GM21619 (cell line): ENCODE measurements around the gene NR2E3.

Experiments
- ATAC-seq: cut with Tn5 transposase; IDR thresholded peaks from one replicate; pipeline ENCODE4 v1.9.1; 2021; ENCODE audit not compliant: unreplicated experiment

NR2E3 gene

GRCh38 chr15:71790081-71790480 lies 20.3 kb upstream of the NR2E3 start:
- no peak for ATAC-seq

DNA sequence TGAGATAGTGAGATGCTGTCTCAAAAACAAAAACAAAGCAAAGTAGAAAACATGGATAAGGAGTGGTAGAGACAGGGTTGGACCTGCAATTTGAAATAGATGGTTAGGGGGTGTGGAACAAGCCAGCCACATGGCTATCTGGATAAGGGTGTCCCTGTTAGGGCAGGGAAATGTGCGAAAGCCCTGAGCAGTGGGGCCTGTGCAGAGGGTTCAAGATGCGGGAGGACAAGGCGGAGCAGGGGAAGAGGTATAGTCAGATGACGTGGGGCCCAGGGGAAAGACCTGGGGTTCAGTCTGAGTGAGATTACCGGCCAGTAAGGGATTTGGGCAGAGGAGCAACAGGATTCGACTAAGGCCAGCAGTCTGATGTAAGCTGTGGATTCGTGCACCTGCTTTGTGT lies 18.4 kb upstream of the NR2E3 start:
- ATAC-seq: no peak

DNA sequence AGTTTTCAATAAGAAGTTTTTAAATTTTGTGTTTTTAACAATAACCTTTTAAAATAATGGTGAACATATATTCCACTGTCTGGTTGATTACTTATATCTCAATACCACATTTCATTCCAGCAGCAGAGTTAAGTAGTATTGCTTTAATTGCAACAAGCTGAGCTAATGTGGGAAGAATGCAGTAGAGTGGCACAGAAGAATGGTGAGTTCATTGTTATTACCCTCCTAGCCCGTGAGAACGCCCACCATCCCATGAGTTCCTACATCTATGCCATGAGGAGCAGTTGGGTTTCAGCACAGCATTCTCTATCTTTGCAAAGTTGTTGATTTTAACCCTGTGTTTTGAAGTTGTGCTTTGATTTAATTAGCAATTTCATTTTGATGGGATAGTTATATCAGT lies 17.8 kb upstream of the NR2E3 start:
- ATAC-seq: no peak

- no peak for ATAC-seq
These were observed 11.7 kb upstream of the NR2E3 start for GRCh38 chr15:71798641-71799040.

DNA sequence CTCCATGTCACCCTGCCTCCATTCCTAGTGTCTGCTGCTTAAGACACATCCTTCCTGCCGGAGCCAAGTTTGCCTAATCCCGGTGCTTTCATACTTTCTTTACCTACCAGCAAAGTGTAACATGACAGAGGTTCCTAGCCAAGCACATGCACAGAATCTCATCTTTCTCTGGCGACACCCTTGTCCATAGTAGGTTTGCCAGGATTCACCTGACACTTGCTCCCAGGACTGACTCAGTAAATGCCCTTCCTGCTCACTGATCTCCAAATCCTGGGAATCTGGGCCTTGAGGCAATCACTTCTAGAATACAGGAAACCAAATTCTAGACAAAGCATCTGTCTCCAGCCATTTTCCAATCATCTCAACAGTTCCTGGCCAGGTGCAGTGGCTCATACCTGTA lies 10.2 kb upstream of the NR2E3 start:
- no peak for ATAC-seq

- no peak for ATAC-seq
These were observed 9.3 kb upstream of the NR2E3 start for GRCh38 chr15:71800835-71801745.

DNA sequence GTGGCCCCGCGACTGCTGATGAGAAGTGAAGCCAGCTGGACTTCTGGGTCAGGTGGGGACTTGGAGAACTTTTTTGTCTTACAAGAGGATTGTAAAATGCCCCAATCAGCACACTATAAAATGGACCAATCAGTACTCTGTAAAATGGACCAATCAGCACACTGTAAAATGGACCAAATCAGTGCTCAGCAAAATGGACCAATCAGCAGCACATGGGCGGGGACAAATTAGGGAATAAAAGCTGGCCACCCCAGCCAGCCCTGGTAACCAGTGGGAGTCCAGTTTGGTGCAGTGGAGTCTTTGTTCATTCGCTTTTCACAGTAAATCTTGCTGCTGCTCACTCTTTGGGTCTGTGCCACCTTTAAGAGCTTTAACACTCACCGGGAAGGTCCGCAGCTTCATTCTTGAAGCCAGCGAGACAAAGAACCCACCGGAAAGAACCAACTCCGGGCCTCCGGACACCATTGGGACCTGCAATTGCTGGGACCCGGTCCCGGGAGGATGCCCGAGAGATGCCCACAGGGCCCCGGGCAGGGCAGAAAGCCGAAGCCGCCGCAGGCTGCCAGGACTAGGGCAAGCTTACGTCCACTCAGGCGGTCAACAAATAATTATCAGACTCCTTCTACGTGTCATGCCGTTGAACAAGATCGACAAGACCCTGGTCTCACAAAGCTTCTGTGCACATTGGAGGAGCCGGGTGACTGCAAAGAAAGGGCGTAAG lies 8.3 kb upstream of the NR2E3 start:
- ATAC-seq: no peak

DNA sequence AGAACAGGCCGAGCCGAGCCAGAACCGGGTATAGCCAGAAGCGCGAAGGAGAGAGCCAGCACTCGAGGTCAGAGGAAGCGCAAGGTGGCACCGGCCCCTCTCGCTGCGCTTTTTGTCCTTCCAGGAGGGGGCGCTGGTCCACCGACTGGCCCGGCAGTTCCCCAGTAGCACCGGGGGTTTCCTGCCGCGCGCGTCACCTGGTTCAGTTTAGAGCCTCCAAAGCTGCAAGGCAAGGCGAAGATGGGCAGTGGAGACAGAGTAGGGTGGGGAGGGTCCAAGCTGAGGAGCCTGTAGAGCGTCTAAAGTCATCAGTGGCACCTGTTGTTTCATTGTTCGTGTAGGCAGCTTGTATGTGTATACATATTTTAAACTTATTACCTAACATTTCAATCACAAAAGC lies 7.6 kb upstream of the NR2E3 start:
- no peak for ATAC-seq

GRCh38 chr15:71804226-71804625 lies 6.1 kb upstream of the NR2E3 start:
- ATAC-seq: no peak

GRCh38 chr15:71804695-71805470 lies 5.5 kb upstream of the NR2E3 start:
- ATAC-seq: no peak

- ATAC-seq: no peak
These were observed 3.9 kb upstream of the NR2E3 start for GRCh38 chr15:71806452-71806931.

DNA sequence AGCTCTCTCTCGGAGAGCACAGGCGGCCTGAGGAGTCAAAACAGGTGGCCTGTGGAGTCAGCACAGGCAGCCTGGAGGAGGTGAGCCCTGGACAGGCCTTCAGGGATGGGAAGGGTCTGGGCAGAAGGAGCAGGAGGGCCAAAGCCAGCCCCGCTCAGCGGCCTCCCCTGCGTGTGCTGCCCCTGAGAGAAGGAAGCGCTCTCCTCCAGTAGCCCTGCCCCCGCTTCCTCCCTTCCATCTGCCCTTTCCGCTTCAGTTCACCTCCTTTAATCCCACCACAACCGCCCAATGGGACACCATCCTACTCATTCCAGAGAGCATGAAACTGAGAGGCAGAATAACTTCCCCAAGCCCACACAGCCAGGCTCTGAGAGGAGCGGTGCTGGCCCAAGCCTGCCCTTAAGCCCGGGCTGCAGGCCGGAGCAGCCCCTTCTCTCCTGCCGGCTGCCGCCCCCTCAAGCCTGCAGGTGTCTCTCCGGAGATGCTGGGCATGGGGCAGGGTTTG lies 3.2 kb upstream of the NR2E3 start:
- no peak for ATAC-seq

DNA sequence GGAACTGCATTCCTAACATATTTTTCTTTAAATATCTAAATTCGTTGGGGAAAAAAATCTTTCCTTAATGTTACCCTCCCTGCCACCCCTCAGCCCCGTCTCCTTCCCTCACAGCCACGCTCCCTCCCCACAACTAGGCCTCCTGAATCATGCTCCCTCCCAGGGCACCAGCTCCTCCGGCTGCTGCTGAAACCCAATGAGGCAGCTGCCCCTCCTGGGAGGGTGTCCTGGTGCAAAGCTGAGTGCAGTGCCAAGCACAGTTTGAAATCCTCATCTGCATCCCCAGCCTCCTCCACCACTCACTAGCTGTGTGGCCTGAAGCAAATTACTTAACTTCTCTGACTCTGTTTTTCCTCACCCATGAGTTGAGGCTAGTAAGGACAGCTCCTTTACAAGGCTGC lies 2.7 kb upstream of the NR2E3 start:
- no peak for ATAC-seq

GRCh38 chr15:71808311-71809020 lies 1.9 kb upstream of the NR2E3 start:
- no peak for ATAC-seq

GRCh38 chr15:71809346-71809745 lies 1.0 kb upstream of the NR2E3 start:
- no peak for ATAC-seq

- no peak for ATAC-seq
These were observed 832 bp downstream of the NR2E3 start for GRCh38 chr15:71811036-71811736.

GRCh38 chr15:71811752-71812735 lies 1.7 kb downstream of the NR2E3 start:
- ATAC-seq: no peak

DNA sequence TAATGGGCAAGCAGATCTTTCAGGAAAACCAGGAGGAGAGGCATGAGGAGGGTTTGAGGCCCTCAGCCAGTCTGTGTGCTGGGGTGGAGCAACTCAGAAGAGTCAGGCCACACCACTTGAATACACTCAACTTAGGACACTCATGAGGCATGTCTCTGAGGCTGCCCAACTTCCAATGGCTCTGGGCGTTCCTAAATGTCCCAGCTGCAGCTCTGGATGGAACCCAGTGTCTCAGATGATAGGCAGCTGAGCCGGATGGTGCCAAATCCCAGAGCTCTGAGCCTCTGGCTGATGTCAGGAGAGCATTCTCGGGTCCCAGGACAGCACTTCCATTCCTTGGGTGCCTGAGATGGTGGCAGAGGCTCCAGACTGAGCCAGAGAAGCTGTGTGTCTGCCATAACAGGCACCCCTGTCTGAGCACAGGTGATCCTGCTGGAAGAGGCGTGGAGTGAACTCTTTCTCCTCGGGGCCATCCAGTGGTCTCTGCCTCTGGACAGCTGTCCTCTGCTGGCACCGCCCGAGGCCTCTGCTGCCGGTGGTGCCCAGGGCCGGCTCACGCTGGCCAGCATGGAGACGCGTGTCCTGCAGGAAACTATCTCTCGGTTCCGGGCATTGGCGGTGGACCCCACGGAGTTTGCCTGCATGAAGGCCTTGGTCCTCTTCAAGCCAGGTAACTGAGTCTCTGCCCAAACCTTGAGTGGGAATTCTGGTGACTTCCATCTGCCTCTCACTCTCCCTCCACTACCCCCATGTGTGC lies 2.8 kb downstream of the NR2E3 start:
- ATAC-seq: no peak
